ENCODE results near the gene SPTLC2. TPM values are rescaled to one million over a fixed set of nuclear protein-coding genes. Genes with fewer than 3 reads are reported as not detected.
"Not testable (repeated sequence)": the region's sequence is repeated elsewhere in the genome, so short reads cannot be mapped to it uniquely, and the experiment has no call there.

The SPTLC2 gene
- total RNA-seq, 1 experiment from 2014 or later: 22.1 TPM

- Histone ChIP-seq H3K27me3 (replicated peaks) (no peaks in the 10 kb centered on the region), H3K4me3 (no peak overlapping the region), H3K4me1 (replicated peaks) (peaks cover 31% of the 10 kb centered on the region), H3K9me3 (replicated peaks) (no peaks in the 10 kb centered on the region), H3K27ac (peak overlapping the region; percentile 68), H3K36me3 (peaks cover 35% of the 10 kb centered on the region)
- no peak for DNase-seq (ENCODE audit: low read depth in 1 of 2, low spot score in 2 of 2)
Measured at GRCh38 chr14:77593501-77593961, 22.9 kb downstream of the SPTLC2 start.

GRCh38 chr14:77590845-77591485, 25.5 kb downstream of the SPTLC2 start:
- Histone ChIP-seq H3K27ac (no peak overlapping the region), H3K4me3 (no peak overlapping the region), H3K9me3 (replicated peaks) (no peaks in the 10 kb centered on the region), H3K36me3 (peaks cover 23% of the 10 kb centered on the region; the same call in 1 of the 2 replicates), H3K27me3 (replicated peaks) (no peaks in the 10 kb centered on the region), H3K4me1 (replicated peaks) (peaks cover 18% of the 10 kb centered on the region)
- no peak for DNase-seq (ENCODE audit: low read depth in 1 of 2, low spot score in 2 of 2)

DNA sequence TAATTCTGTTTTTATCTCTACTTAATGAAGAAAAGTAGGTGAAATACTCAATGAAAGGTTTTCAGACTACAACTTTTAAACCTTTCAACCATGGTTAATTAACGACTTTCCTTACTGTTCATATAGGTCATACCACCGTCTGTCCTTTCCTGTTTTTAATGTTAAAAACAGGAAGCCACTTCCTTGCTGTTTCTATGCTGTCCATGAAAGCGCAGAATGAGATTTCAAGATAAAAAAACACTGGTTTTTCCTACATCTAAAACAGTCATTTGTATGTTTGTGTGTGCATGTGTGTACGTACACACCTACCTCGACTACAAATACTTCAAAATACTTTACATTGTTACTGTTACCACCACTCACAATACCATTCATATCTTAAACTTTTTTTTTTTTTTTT, 27.3 kb downstream of the SPTLC2 start:
- Histone ChIP-seq H3K4me3 (no peak overlapping the region), H3K9me3 (replicated peaks) (no peaks in the 10 kb centered on the region), H3K36me3 (0 out of 2 replicates have a peak, but pooled peaks cover 7% of the 10 kb centered on the region), H3K27me3 (replicated peaks) (no peaks in the 10 kb centered on the region), H3K4me1 (replicated peaks) (peaks cover 10% of the 10 kb centered on the region), H3K27ac (no peak overlapping the region)
- no peak for DNase-seq (ENCODE audit: low read depth in 1 of 2, low spot score in 2 of 2)

GRCh38 chr14:77588411-77589025, 27.9 kb downstream of the SPTLC2 start:
- DNase-seq (ENCODE audit: low read depth in 1 of 2, low spot score in 2 of 2); H3K9me3 ChIP-seq (replicated peaks); H3K27ac ChIP-seq; H3K4me3 ChIP-seq; H3K36me3 ChIP-seq; H3K4me1 ChIP-seq (replicated peaks); H3K27me3 ChIP-seq (replicated peaks): not testable (repeated sequence)

DNA sequence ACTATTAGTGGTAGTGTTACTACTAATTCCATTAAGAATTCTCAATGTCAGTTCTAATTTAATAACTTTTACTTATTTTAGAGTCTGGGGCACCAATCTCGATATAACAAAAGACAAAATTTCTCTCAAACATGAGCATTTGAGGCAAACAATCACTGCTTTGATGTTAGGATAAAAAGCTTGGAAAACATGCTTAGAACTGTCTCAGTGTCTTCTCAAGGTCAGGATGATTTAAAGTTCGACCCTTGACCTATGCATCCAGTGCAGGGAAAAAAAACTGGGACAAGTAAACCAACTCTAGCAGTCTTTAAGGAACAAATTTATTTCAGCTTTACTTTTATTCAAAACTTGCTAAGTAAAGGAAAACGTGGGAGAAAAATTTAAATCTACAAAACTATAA, 31.1 kb downstream of the SPTLC2 start:
- Histone ChIP-seq H3K4me1 (replicated peaks) (peaks cover 6% of the 10 kb centered on the region), H3K9me3 (replicated peaks) (no peaks in the 10 kb centered on the region), H3K4me3 (no peak overlapping the region), H3K27me3 (replicated peaks) (no peaks in the 10 kb centered on the region), H3K27ac (no peak overlapping the region), H3K36me3 (no peaks in the 10 kb centered on the region)
- no peak for DNase-seq (ENCODE audit: low read depth in 1 of 2, low spot score in 2 of 2)

DNA sequence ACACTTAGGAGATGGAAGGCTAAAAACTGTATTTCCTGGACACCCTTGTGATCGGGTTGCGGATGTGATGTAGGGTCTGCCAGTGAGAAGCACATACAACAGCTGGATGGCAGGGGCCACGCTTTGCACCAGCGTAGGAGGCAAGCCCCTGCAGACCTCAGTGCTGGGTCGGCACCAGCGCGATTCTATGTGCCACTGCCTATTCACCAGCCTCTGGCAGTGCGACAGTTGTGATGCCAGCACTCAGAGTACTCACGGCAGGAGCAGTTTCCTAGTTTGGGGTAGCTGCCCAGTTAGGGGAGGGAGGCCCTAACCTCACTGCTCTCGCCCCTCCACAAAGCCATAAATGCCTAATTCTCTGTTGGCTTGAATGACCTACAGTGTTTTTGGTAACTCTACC, 31.6 kb downstream of the SPTLC2 start:
- H3K27me3 ChIP-seq (replicated peaks): no peaks in the 10 kb centered on the region
- H3K4me3 ChIP-seq: no peak overlapping the region
- no peaks in the 10 kb centered on the region for H3K36me3 ChIP-seq
- H3K4me1 ChIP-seq (replicated peaks): peaks cover 6% of the 10 kb centered on the region
- H3K27ac ChIP-seq: no peak overlapping the region
- DNase-seq (ENCODE audit: low read depth in 1 of 2, low spot score in 2 of 2): no peak
- H3K9me3 ChIP-seq (replicated peaks): no peaks in the 10 kb centered on the region

GRCh38 chr14:77583657-77584056, 32.8 kb downstream of the SPTLC2 start:
- H3K4me3 ChIP-seq: no peak overlapping the region
- H3K27ac ChIP-seq: no peak overlapping the region
- no peak for DNase-seq (ENCODE audit: low read depth in 1 of 2, low spot score in 2 of 2)
- H3K4me1 ChIP-seq (replicated peaks): peaks cover 6% of the 10 kb centered on the region
- no peaks in the 10 kb centered on the region for H3K9me3 ChIP-seq (replicated peaks)
- H3K27me3 ChIP-seq (replicated peaks): no peaks in the 10 kb centered on the region
- H3K36me3 ChIP-seq: no peaks in the 10 kb centered on the region

DNA sequence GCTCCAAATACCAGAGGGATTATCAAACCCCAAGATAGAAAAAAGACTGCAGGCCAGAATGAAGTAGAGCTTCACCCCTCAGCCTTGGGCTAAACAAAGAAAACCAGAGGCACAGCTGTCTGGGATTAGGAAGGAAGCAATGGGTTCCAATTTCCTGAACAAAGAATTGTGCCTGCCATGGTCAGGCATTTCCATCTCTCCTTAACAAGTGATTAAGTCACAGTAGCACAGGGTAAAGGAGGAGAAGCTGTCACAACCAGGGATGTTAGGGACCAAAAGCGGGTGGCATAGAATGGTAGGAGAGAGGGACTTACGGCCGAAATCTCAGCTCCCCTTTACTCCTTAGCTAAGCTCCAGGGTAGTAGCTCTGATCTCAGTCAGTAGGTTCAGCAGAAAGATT, 33.9 kb downstream of the SPTLC2 start:
- H3K9me3 ChIP-seq (replicated peaks): no peaks in the 10 kb centered on the region
- H3K27me3 ChIP-seq (replicated peaks): no peaks in the 10 kb centered on the region
- peaks cover 6% of the 10 kb centered on the region for H3K4me1 ChIP-seq (replicated peaks)
- no peaks in the 10 kb centered on the region for H3K36me3 ChIP-seq
- DNase-seq (ENCODE audit: low read depth in 1 of 2, low spot score in 2 of 2): no peak
- no peak overlapping the region for H3K27ac ChIP-seq
- no peak overlapping the region for H3K4me3 ChIP-seq

DNA sequence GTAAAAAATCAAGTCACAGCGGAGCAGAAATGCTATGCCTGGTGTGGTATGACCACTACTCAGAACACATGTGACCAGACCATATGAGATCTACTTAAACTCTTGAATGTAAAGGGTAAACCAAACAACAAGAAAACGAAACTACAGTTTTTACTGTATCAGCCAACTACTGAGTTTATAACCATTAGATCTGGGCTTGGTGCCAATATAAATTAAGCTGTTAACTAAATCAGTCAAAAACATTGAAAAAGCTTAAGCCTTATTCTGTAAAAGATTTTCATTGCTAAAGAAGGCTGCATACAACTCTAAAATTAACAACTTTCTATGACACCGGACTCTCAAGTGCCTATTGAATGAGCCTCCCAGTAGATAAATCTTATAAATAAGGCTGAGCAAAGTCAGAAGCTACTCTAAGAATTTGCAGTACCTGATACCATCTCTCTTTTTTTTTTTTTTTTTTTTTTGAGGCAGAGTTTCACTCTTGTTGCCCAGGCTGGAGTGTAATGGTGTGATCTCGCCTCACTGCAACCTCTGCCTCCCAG, 35.4 kb downstream of the SPTLC2 start:
- peak overlapping the region; percentile 10; the same call in 1 of the 2 replicates for H3K27ac ChIP-seq
- peaks cover 6% of the 10 kb centered on the region for H3K4me1 ChIP-seq (replicated peaks)
- DNase-seq (ENCODE audit: low read depth in 1 of 2, low spot score in 2 of 2): peak in 1 of 2 experiments; percentile 41
- no peaks in the 10 kb centered on the region for H3K9me3 ChIP-seq (replicated peaks)
- no peaks in the 10 kb centered on the region for H3K27me3 ChIP-seq (replicated peaks)
- H3K36me3 ChIP-seq: peaks cover 10% of the 10 kb centered on the region
- H3K4me3 ChIP-seq: peak overlapping the region; percentile 15; the same call in 1 of the 2 replicates

DNA sequence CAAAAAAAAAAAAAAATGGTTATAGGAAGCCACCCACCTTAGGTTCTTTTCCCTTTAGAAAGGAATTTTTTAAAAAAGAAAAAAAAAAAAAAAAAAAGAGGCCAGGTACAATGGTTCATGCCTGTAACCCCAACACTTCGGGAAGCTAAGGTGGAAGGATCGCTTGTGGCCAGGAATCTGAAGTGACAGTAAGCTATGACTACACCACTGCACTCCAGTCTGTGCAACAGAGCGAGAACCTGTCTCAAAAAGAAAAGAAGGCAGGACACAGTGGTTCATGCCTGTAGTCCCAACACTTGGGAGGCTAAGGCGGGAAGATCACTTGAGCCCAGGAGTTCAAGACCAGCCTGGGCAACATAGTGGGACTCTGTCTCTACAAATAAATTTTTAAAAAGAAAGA, 36.0 kb downstream of the SPTLC2 start:
- Histone ChIP-seq H3K36me3 (peaks cover 15% of the 10 kb centered on the region), H3K4me3 (no peak overlapping the region), H3K27ac (no peak overlapping the region), H3K9me3 (replicated peaks) (no peaks in the 10 kb centered on the region), H3K27me3 (replicated peaks) (no peaks in the 10 kb centered on the region), H3K4me1 (replicated peaks) (peaks cover 6% of the 10 kb centered on the region)
- DNase-seq (ENCODE audit: low read depth in 1 of 2, low spot score in 2 of 2): no peak

DNA sequence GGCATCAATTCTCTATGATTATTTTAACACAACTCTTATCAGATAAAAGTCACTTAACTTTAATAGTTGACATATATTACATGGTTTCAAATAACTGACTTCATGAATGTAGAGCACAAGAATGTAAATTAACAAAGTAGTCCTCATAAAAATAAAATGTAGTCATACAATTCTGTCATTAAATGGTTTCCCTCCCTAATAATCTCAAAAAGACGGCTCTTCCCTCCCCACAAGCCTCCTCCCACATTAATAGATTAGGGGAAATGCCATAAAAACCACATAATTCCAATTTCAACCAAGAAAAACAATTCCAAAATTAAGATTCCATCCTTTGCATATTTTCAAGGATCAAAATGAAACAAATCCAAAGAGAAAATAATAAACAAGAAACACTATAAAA, 36.7 kb downstream of the SPTLC2 start:
- peaks cover 16% of the 10 kb centered on the region for H3K36me3 ChIP-seq
- no peak for DNase-seq (ENCODE audit: low read depth in 1 of 2, low spot score in 2 of 2)
- peaks cover 6% of the 10 kb centered on the region for H3K4me1 ChIP-seq (replicated peaks)
- no peaks in the 10 kb centered on the region for H3K27me3 ChIP-seq (replicated peaks)
- H3K9me3 ChIP-seq (replicated peaks): no peaks in the 10 kb centered on the region
- no peak overlapping the region for H3K4me3 ChIP-seq
- no peak overlapping the region for H3K27ac ChIP-seq

- no peak for DNase-seq (ENCODE audit: low read depth in 1 of 2, low spot score in 2 of 2)
- H3K27ac ChIP-seq: no peak overlapping the region
- no peaks in the 10 kb centered on the region for H3K27me3 ChIP-seq (replicated peaks)
- H3K4me1 ChIP-seq (replicated peaks): peaks cover 11% of the 10 kb centered on the region
- H3K36me3 ChIP-seq: peaks cover 16% of the 10 kb centered on the region
- H3K9me3 ChIP-seq (replicated peaks): no peaks in the 10 kb centered on the region
- H3K4me3 ChIP-seq: no peak overlapping the region
Measured at GRCh38 chr14:77579065-77579464, 37.4 kb downstream of the SPTLC2 start.

DNA sequence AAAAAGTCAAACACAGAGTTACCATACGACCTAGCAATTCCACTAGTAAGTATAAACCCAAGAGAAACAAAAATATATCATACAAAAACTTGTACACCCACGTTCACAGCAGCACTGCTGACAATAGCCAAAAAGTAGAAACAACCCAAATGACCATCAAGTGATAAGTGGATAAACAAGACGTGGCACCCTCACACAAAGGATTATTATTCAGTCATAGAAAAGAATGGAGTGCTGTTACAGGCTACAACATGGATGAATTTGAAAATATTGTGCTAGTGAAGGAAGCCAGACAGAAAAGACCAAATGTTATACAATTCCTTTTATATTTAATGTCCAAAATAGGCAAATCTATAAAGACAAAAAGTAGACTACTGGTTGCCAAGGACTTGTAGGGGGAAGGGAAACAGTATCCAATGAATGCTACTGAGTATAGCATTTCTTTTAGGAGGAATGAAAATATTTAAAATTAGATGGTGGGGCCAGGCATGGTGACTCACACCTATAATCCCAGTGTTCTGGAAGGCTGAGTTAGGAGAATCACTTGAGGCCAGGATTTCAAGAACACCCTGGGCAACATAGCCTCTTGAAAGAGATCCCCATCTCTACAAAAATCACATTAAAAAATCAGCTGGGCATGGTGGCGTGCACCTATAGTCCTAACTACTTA, 41.9 kb downstream of the SPTLC2 start:
- Histone ChIP-seq H3K27me3 (replicated peaks) (no peaks in the 10 kb centered on the region), H3K9me3 (replicated peaks) (no peaks in the 10 kb centered on the region), H3K27ac (no peak overlapping the region), H3K36me3 (peaks cover 22% of the 10 kb centered on the region), H3K4me1 (replicated peaks) (peaks cover 5% of the 10 kb centered on the region; the same call in 1 of the 2 replicates), H3K4me3 (no peak overlapping the region)
- no peak for DNase-seq (ENCODE audit: low read depth in 1 of 2, low spot score in 2 of 2)

DNA sequence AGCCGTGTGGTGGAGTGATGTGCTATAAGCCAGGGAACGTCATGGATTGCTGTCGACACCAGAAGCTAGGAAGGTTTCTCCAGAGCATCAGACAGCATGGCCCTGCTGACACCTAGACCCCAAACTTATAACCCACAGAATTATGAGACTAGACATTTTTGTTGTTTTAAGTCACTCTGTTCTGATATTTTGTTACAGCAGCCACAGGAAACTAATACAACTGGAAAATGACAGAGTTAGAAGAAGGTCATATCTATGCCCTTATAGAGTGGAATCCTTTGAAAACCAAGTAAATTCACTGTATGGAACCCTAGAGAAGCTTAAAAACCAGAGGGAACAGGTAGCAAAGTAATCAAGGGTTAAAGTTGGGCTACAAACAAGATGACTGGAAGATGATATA, 42.5 kb downstream of the SPTLC2 start:
- H3K27me3 ChIP-seq (replicated peaks): no peaks in the 10 kb centered on the region
- H3K4me3 ChIP-seq: no peak overlapping the region
- H3K9me3 ChIP-seq (replicated peaks): no peaks in the 10 kb centered on the region
- no peak overlapping the region for H3K27ac ChIP-seq
- H3K4me1 ChIP-seq (replicated peaks): peaks cover 5% of the 10 kb centered on the region; the same call in 1 of the 2 replicates
- H3K36me3 ChIP-seq: peaks cover 26% of the 10 kb centered on the region
- DNase-seq (ENCODE audit: low read depth in 1 of 2, low spot score in 2 of 2): no peak

Measured in SJSA1 (cell line).